Heart right ventricle (tissue), 16 donors: Measurements from ENCODE around the gene GUCY2D. TPM values are rescaled to one million over a fixed set of nuclear protein-coding genes. Genes with fewer than 3 reads are reported as not detected.
"Not testable (repeated sequence)": the region's sequence is repeated elsewhere in the genome, so short reads cannot be mapped to it uniquely, and the experiment has no call there.

Experiments used
- ATAC-seq, 8 donors: fragments of 200-7000 bp; cut with Tn5 transposase; one replicate each; pipeline ENCODE4 v1.9.1; 2020; ENCODE audit warnings: mild to moderate bottlenecking in 8 of 8, moderate library complexity in 8 of 8, moderate number of reproducible peaks in 1 of 8
- DNase-seq, 2 donors: peaks; one replicate each; pipeline ENCODE4 v3.0.0-alpha.2; 2020
- H3K27ac ChIP-seq, 10 donors: fragments of 200-600 bp; sonication (generic) in 2 of 10; one replicate each; pipeline versions ENCODE4 v1.5.0 to v1.8.0; 2020 to 2022; ENCODE audit warnings: mild to moderate bottlenecking in 3 of 10
- H3K27me3 ChIP-seq, 7 donors: fragments of 200-600 bp; one replicate each; pipeline ENCODE4 v1.8.0; 2021 to 2022; ENCODE audit warnings: mild to moderate bottlenecking in 2 of 7
- H3K36me3 ChIP-seq, 9 donors: fragments of 200-600 bp; sonication (generic) in 1 of 9; one replicate each; pipeline versions ENCODE4 v1.5.0 to v1.8.0; 2020 to 2022; ENCODE audit warnings: mild to moderate bottlenecking in 2 of 9
- H3K4me1 ChIP-seq, 9 donors: fragments of 200-600 bp; sonication (generic) in 1 of 9; one replicate each; pipeline versions ENCODE4 v1.5.0 to v1.8.0; 2020 to 2022; ENCODE audit warnings: mild to moderate bottlenecking in 4 of 9
- H3K4me3 ChIP-seq, 10 donors: fragments of 200-600 bp; sonication (generic) in 2 of 10; one replicate each; pipeline versions ENCODE4 v1.5.0 to v1.8.0; 2020 to 2022; ENCODE audit warnings: mild to moderate bottlenecking in 7 of 10, moderate library complexity in 2 of 10
- H3K9me3 ChIP-seq, 11 donors: fragments of 200-600 bp in 10 of 11; sonication (generic) in 2 of 11; one replicate each; pipeline versions ENCODE4 v1.5.0 to v1.8.0; 2013 to 2022; ENCODE audit warnings: mild to moderate bottlenecking in 2 of 11, control low read depth in 1 of 11, moderate library complexity in 1 of 11
- WGBS, 2 donors: extraction: QIAGEN DNeasy Blood & Tissue Kit; methylation state at CpG; one replicate each; pipeline ENCODE4 v1.1.7; 2013; ENCODE audit warnings: inconsistent platforms in 1 of 2; 5-methylcytosine and 5-hydroxymethylcytosine counted together
- intact Hi-C, 10 donors: fragments of 100-400 bp; cut with DNase I; formaldehyde crosslinking; loops; one replicate each; pipeline versions ENCODE4 v1.11.1 to v1.14.2; 2022
- polyA plus RNA-seq, 2 donors: library from polyadenylated mRNA; stranded (reverse); fragments of 200-250 nt; gene quantifications; one replicate each; pipeline ENCODE4 v1.2.3, GENCODE V29; 2013
- total RNA-seq, 10 donors: library from RNA; stranded (reverse); fragmentation: NEBNext Ultra II Directional in 3 of 10; extraction: Animal tissue kit (Norgen Biotek cat#: 25700) in 3 of 10; gene quantifications; one replicate each; pipeline versions ENCODE4 v1.2.1 to v1.2.4, GENCODE V29; 2021 to 2023
- TF ChIP-seq, protein P1 (sequence below), 9 donors: fragments of 200-600 bp; sonication (generic) in 2 of 9; IDR thresholded peaks; one replicate each; pipeline versions ENCODE4 v1.5.0 to v1.8.0; 2021 to 2022; ENCODE audit warnings: antibody characterized with exemption in 9 of 9, mild to moderate bottlenecking in 5 of 9, moderate library complexity in 1 of 9
- donor health status: Arrhythmogenic right ventricular cardiomyopathy.
- donor health status: ischemic (EF 13 %, LVEDD 7.1; RV severe dilation, severe dysfunction).
- donor health status: healthy with polysubstance abuse.
- donor health status: DM: no; HTN: yes; CAD: no.
- donor health status: DM: no; HTN: no; CAD: no.
- donor health status: ischemic (EF 25% LVEDD 6.9; RV normal size, moderate dysfunction).
- donor health status: ischemic (EF 25% LVEDD 5.7; RV mildly dilated, moderate dysfunction).
- donor health status: healthy.
- donor health status: DM: yes; HTN: yes; CAD: no.
- donor health status: Ischemic cardiomyopathy.
- donor health status: ischemic (EF 35%, LVEDD 5.7; RV mildly dilated, moderate dysfunction).
- donor health status: nonischemic (EF 11% LVEDD 7.7; RV severe dilation, severe dysfunction).
- donor health status: DM: yes; HTN: yes; CAD: no.
- donor health status: PGD.
- donor health status: ischemic (EF 29% LVEDD 5.4; RV normal size, mild dysfunction).
- donor health status: nonischemic (EF 23%, LVEDD 6.1; RV moderate dilation, normal function).

Gene GUCY2D
- total and polyA plus RNA-seq, 12 donors, result 0.06 to 0.69 (median 0.36) TPM; not detected in 6

DNA sequence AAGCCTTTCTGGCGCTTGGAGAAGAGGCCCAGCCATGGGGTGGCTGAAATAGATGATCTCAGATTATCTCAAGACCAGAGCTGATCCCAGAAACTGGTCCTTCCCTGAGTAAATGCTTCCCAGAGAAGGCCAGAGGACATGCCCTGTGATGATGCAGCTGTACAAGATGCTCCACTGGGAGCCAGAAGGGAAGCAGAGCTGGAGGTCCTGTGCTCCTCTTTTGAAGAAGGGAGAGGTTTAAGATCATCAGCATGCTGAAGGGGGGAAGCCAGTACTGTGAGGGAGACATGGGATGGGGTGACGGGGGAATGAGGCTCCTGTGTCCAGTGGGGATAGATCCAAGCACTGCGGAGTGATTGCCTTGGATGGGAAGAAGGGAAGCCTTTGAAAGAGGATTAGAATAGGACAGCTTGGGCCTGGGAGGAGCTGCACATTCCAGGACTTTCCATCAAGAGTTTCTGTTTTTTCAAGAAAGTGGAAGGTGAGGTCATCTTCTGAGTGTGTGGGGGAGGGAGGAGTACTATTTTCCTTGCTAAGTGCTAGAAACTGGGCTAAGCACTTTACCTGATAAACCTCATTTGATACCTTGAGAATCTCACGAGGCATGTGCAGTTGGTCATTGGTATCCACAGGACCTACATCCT, 20.1 kb downstream of the GUCY2D start:
- intact Hi-C loops, result no loop called here
- no peak overlapping the region for H3K4me3 ChIP-seq
- peak in 4 of 8 donors; percentile 26 to 60 (median 29) for ATAC-seq
- H3K27me3 ChIP-seq, result peaks cover 0 to 8% (median 5%) of the 10 kb centered on the region in 7 donors
- peaks cover 0 to 56% (median 0%) of the 10 kb centered on the region in 9 donors for H3K4me1 ChIP-seq
- no peak for DNase-seq
- H3K9me3 ChIP-seq, result no peaks in the 10 kb centered on the region
- TF ChIP-seq, protein P1, sequence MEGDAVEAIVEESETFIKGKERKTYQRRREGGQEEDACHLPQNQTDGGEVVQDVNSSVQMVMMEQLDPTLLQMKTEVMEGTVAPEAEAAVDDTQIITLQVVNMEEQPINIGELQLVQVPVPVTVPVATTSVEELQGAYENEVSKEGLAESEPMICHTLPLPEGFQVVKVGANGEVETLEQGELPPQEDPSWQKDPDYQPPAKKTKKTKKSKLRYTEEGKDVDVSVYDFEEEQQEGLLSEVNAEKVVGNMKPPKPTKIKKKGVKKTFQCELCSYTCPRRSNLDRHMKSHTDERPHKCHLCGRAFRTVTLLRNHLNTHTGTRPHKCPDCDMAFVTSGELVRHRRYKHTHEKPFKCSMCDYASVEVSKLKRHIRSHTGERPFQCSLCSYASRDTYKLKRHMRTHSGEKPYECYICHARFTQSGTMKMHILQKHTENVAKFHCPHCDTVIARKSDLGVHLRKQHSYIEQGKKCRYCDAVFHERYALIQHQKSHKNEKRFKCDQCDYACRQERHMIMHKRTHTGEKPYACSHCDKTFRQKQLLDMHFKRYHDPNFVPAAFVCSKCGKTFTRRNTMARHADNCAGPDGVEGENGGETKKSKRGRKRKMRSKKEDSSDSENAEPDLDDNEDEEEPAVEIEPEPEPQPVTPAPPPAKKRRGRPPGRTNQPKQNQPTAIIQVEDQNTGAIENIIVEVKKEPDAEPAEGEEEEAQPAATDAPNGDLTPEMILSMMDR (IDR thresholded peaks at IDR 0.05), result no peak
- no peaks in the 10 kb centered on the region for H3K36me3 ChIP-seq
- 77 to 82% methylated on average over 4 of the region's 4 CpGs for WGBS, 2 donors
- H3K27ac ChIP-seq, result peak overlapping the region in 4 of 10 donors; percentile 3 to 53 (median 30)

DNA sequence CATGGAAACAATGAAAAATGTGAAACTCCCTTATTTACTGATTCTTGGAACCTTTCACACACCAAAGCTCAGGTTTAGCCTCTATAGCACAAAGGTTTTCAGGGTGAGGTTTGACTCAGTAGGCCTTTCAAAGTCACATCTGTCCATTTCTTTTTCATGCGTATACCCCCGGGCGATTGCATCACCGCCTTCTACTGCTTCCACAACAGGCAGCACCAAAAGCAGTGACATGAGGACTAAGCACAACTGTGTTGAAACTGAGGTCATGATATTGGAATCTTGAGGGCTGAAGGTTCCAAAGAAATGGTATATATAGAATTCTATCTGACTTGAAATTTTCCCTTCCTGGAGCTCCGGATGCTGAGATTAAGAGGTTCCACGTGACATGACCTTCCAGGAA, 21.7 kb downstream of the GUCY2D start:
- DNase-seq, H3K4me3 ChIP-seq, H3K9me3 ChIP-seq, H3K36me3 ChIP-seq, intact Hi-C loops: not testable (repeated sequence)
- Histone ChIP-seq H3K4me1 (peaks cover 0 to 41% (median 0%) of the 10 kb centered on the region in 9 donors), H3K27ac (peak overlapping the region in 2 of 10 donors; percentile 47 to 48), H3K27me3 (peaks cover 0 to 23% (median 20%) of the 10 kb centered on the region in 7 donors)
- WGBS, 2 donors, result 64 to 66% methylated on average over 6 of the region's 6 CpGs
- ATAC-seq, result peak in 1 of 8 donors; percentile 39

DNA sequence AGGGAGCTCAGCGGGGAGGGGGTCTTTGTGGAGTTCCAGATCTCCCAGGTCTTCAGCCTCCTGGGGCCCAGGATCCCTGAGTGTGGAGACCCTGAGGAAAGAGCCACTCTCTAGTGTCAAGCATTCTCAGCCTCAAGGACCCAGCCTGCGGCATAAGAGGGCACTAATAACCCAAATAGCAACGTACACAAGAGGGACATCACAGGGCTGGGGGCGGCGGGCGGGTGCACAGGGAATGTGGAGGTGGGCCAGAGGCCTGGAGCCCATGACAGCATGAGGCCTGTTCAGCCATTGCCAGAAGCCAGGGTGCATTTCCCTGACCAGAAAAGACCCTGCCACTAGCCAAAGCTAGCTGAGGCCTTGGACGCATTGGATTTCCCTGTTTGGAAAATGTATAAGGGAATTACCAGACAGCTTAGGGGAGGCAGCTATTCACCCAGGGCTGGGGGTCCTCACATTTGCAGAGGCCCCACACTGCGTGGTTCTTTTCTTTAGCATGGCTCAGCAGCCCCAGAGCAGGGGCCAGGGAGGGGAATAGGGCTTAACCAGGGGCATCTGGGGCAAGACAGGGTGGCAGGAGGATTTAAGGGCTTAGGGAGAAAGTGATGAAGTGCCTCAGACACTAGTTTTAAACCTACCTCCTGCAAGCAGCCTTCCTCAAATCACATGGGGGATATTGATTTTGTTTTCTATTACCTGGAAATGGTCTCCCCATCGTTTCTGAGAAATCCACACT, 22.9 kb downstream of the GUCY2D start:
- DNase-seq (no peak), ATAC-seq (no peak)
- Histone ChIP-seq H3K9me3 (no peaks in the 10 kb centered on the region), H3K27me3 (peaks cover 0 to 29% (median 22%) of the 10 kb centered on the region in 7 donors), H3K4me3 (no peak overlapping the region), H3K27ac (no peak overlapping the region), H3K4me1 (peaks cover 0 to 31% (median 0%) of the 10 kb centered on the region in 9 donors), H3K36me3 (no peaks in the 10 kb centered on the region)
- 84 to 90% methylated on average over 9 of the region's 9 CpGs for WGBS, 2 donors
- intact Hi-C loops, result no loop called here
- TF ChIP-seq, protein P1 (IDR thresholded peaks at IDR 0.05), result no peak

DNA sequence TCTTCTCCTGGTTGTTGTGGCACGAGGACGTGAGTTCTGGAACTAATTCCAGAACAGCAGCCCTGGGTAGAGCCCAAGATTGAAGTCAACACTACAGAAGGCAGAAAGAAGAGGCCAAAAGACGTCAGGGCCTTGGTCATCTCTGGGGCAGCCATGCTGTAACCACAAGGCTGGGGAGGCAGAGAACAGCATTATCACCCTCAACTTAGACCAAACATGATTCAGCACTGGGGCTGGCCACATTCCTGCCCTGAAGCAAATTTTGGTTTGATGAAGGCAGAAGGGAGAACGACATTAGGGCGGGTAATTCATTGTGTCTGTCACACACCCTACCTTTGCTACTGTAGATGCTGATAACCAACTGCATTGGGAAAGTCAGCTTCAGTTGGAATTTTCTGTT, 26.7 kb downstream of the GUCY2D start:
- Histone ChIP-seq H3K27ac (no peak overlapping the region), H3K36me3 (no peaks in the 10 kb centered on the region), H3K4me3 (no peak overlapping the region), H3K9me3 (no peaks in the 10 kb centered on the region), H3K4me1 (peaks cover 0 to 7% (median 0%) of the 10 kb centered on the region in 9 donors), H3K27me3 (peaks cover 0 to 55% (median 27%) of the 10 kb centered on the region in 7 donors)
- intact Hi-C loops, result no loop called here
- ATAC-seq, result no peak
- TF ChIP-seq, protein P1 (IDR thresholded peaks at IDR 0.05), result no peak
- WGBS, 2 donors, result 69 to 73% methylated on average over 5 of the region's 5 CpGs
- DNase-seq, result no peak
